Endothelial cell of umbilical vein (primary cell): ENCODE data around the gene SMIM14. TPM values are rescaled to one million over a fixed set of nuclear protein-coding genes. Genes with fewer than 3 reads are reported as not detected.

ENCODE experiments used
- BruUV-seq: library from RNA; stranded (reverse); fragments of 400-500 nt; replicated peaks from 2 replicates; lab custom pipeline; 2021; lab: Mats Ljungman, UMichigan
- CTCF ChIA-PET: fragments of 300-600, 350-600 bp; sonication (Branson Sonifier 250); formaldehyde crosslinking; loops from one replicate; lab custom pipeline; 2021; ENCODE audit warnings: antibody characterized with exemption, inconsistent platforms; lab: Charles Lee
- POLR2A ChIA-PET: fragments of 300-600, 350-600 bp; sonication (Branson Sonifier 250); formaldehyde crosslinking; loops from one replicate; lab custom pipeline; 2021; ENCODE audit warnings: antibody characterized with exemption, inconsistent platforms; lab: Charles Lee
- DNase-seq: peaks from one replicate; pipeline ENCODE4 v3.0.0-alpha.2; 2011; ENCODE audit warnings: low read depth, low spot score
- FAIRE-seq: peaks from 2 replicates; lab custom pipeline; 2011; peaks lifted over from hg19 to GRCh38; lab: Jason Lieb, UNC
- H2AFZ ChIP-seq: 2 replicates; pipeline ENCODE4 v1.6.0; 2012; ENCODE audit warnings: low read depth, low read length, control low read depth, inconsistent platforms
- H3K27ac ChIP-seq: 2 replicates; pipeline ENCODE4 v1.5.1; 2011; ENCODE audit warnings: low read depth, mild to moderate bottlenecking, control low read depth, low read length, moderate library complexity; ENCODE audit not compliant: insufficient read depth
- H3K27me3 ChIP-seq, 2 experiments: 2 replicates each; pipeline versions ENCODE4 v1.6.0 to v1.6.1; 2011; ENCODE audit warnings: low read length in 2 of 2, mixed read lengths in 1 of 2; ENCODE audit not compliant: control insufficient read depth in 2 of 2, insufficient read depth in 2 of 2
- H3K36me3 ChIP-seq, 2 experiments: 2 replicates in 1 of 2; 3 replicates in 1 of 2; pipeline ENCODE4 v1.5.1; 2011; ENCODE audit warnings: low read length in 2 of 2, mild to moderate bottlenecking in 1 of 2, moderate library complexity in 1 of 2; ENCODE audit not compliant: control insufficient read depth in 2 of 2, insufficient read depth in 2 of 2; ENCODE audit errors: extremely low read depth in 1 of 2
- H3K4me1 ChIP-seq: 3 replicates; pipeline ENCODE4 v1.5.1; 2011; ENCODE audit warnings: mild to moderate bottlenecking, low read length; ENCODE audit not compliant: control insufficient read depth, insufficient read depth; ENCODE audit errors: extremely low read depth
- H3K4me2 ChIP-seq: 2 replicates; pipeline ENCODE4 v1.6.1; 2011; ENCODE audit warnings: low read length, control low read depth, mixed read lengths; ENCODE audit not compliant: insufficient read depth
- H3K4me3 ChIP-seq, 3 experiments: fragments of 200-600 bp in 1 of 3; sonication (generic), shearing (Covaris generic) in 1 of 3; replicated peaks in 1 of 3; 2 replicates each; pipeline ENCODE4 v1.5.1; 2011 to 2016; ENCODE audit warnings: control low read depth in 3 of 3, low read length in 3 of 3, mild to moderate bottlenecking in 2 of 3, inconsistent platforms in 1 of 3, low read depth in 1 of 3, moderate library complexity in 1 of 3; ENCODE audit not compliant: insufficient read depth in 1 of 3
- H3K79me2 ChIP-seq: 2 replicates; pipeline ENCODE4 v1.6.0; 2012; ENCODE audit warnings: low read length, inconsistent platforms; ENCODE audit not compliant: control insufficient read depth, insufficient read depth
- H3K9ac ChIP-seq: replicated peaks from 2 replicates; pipeline ENCODE3; 2011; ENCODE audit warnings: low read length, control low read depth; ENCODE audit not compliant: insufficient read depth; ENCODE audit errors: extremely low read depth
- H3K9me1 ChIP-seq: replicated peaks from 3 replicates; pipeline ENCODE4 v1.6.0; 2011; ENCODE audit warnings: mild to moderate bottlenecking, low read length; ENCODE audit not compliant: control insufficient read depth, insufficient read depth; ENCODE audit errors: extremely low read depth
- H3K9me3 ChIP-seq: replicated peaks from 2 replicates; pipeline ENCODE4 v1.5.1; 2012; ENCODE audit warnings: low read length, inconsistent platforms; ENCODE audit not compliant: control insufficient read depth, insufficient read depth
- H4K20me1 ChIP-seq: replicated peaks from 2 replicates; pipeline ENCODE3; 2011; ENCODE audit warnings: mild to moderate bottlenecking, low read length; ENCODE audit not compliant: control insufficient read depth, insufficient read depth; ENCODE audit errors: extremely low read depth
- EZH2 ChIP-seq: IDR thresholded peaks from 2 replicates; pipeline ENCODE4 v1.6.1; 2012; ENCODE audit warnings: borderline replicate concordance, low read depth, mild to moderate bottlenecking, moderate library complexity, low read length, inconsistent platforms; ENCODE audit not compliant: severe bottlenecking
- FOS ChIP-seq: IDR thresholded peaks from 2 replicates; pipeline ENCODE4 v1.6.1; 2011; ENCODE audit warnings: mild to moderate bottlenecking, low read length, moderate library complexity, borderline replicate concordance; ENCODE audit not compliant: insufficient read depth
- GATA2 ChIP-seq: IDR thresholded peaks from 2 replicates; pipeline ENCODE4 v1.7.0; 2011; ENCODE audit warnings: low read depth, mild to moderate bottlenecking, moderate library complexity, mixed read lengths, low read length; ENCODE audit not compliant: insufficient read length, insufficient read depth
- JUN ChIP-seq: IDR thresholded peaks from 2 replicates; pipeline ENCODE4 v1.6.1; 2011; ENCODE audit warnings: borderline replicate concordance, low read depth; ENCODE audit not compliant: insufficient read length, insufficient read depth
- MYC ChIP-seq: IDR thresholded peaks from one replicate; pipeline ENCODE4 v1.6.1; 2011; ENCODE audit warnings: mild to moderate bottlenecking, low read depth, low read length
- POLR2A ChIP-seq: IDR thresholded peaks from 2 replicates; pipeline ENCODE4 v1.6.1; 2012; ENCODE audit warnings: low read depth, mild to moderate bottlenecking, control low read depth, low read length
- POLR2AphosphoS5 ChIP-seq: IDR thresholded peaks from 2 replicates; pipeline ENCODE4 v1.6.1; 2012; ENCODE audit warnings: low read depth, mild to moderate bottlenecking, control low read depth, low read length, moderate library complexity; ENCODE audit not compliant: insufficient read depth
- dilution Hi-C: fragments of 300-500 bp; cut with MboI; formaldehyde crosslinking; loops from one replicate; pipeline ENCODE4 v1.15.0; 2019; ENCODE audit warnings: low sequenced_read_pairs; ENCODE audit not compliant: extremely low pct_ligation_motif_present
- intact Hi-C: fragments of 100-400 bp; cut with micrococcal nuclease; formaldehyde crosslinking; loops from one replicate; pipeline ENCODE4 v1.10.0; 2022
- polyA plus RNA-seq, 4 experiments: library from polyadenylated mRNA; depleted of rRNA in 3 of 4; stranded (reverse) in 3 of 4; unstranded in 1 of 4; fragments of >200 nt; gene quantifications; 2 replicates each; pipeline versions ENCODE4 v1.2.1 to v1.2.3, GENCODE V29; 2011 to 2012; ENCODE audit warnings: missing spikeins in 1 of 4
- total RNA-seq: library from RNA; stranded (reverse); gene quantifications from 2 replicates; pipeline ENCODE4 v1.2.3, GENCODE V29; 2021
- TF ChIP-seq, protein P1 (sequence below), 2 donors: IDR thresholded peaks; 1 replicate in 1 of 2; 2 replicates in 1 of 2; pipeline ENCODE4 v1.5.1; 2011; ENCODE audit warnings: low read length in 2 of 2, mild to moderate bottlenecking in 2 of 2, moderate library complexity in 2 of 2, control low read depth in 1 of 2, inconsistent platforms in 1 of 2, low read depth in 1 of 2; ENCODE audit not compliant: insufficient read depth in 1 of 2; ENCODE audit errors: extremely low read depth in 1 of 2
- TF ChIP-seq, protein P2 (sequence below): IDR thresholded peaks from 2 replicates; pipeline ENCODE4 v1.6.1; 2011; ENCODE audit not compliant: insufficient read depth, insufficient read length

SMIM14 gene
- total and polyA plus RNA-seq, 2 donors (not counting 3 experiments of a cell fraction or from before 2014, with no cell fraction given), result 12.3 to 15.4 TPM

DNA sequence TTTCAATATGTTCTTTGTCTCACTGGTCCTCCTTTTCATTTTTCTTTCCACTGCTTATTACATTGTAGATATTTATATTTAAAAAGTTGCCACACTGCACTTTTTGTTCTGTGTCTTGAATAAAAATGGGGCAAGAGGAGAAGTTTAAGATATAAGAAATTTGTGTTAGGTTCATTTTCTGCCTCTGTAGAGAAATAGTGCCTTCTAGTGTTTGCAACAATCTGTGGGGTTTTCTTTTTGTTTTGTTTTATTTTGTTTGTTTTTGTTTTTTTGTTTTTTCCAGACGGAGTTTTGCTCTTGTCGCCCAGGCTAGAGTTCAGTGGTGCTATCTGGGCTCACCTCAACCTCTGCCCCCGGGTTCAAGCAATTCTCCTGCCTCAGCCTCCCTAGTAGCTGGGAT, 20.1 kb upstream of the SMIM14 start:
- Histone ChIP-seq H3K27me3 (no peaks in the 10 kb centered on the region), H3K27ac (no peak overlapping the region), H3K4me2 (no peak overlapping the region), H3K9me1 (no peaks in the 10 kb centered on the region), H4K20me1 (no peaks in the 10 kb centered on the region), H2AFZ (no peak overlapping the region), H3K4me3 (no peak overlapping the region), H3K36me3 (no peaks in the 10 kb centered on the region), H3K9me3 (no peaks in the 10 kb centered on the region), H3K79me2 (no peaks in the 10 kb centered on the region), H3K4me1 (no peaks in the 10 kb centered on the region), H3K9ac (no peak overlapping the region)
- intact Hi-C loops (loop anchor here (2.0 kb wide), 1 partner anchor 190 kb away; no protein-coding TSS in a partner anchor), dilution Hi-C loops (no loop called here)
- no peak for FAIRE-seq
- DNase-seq, result no peak
- BruUV-seq, result no TSS peak
- CTCF ChIA-PET, result interaction anchor here (0.6 to 5.0 kb wide), 8 partner anchors 12 to 189 kb away, joined by 3 to 97 read pairs (median 4); partner anchors contain the start of genes SMIM14 and UGDH
- POLR2A ChIA-PET, result no interaction called here
- no peak for TF ChIP-seq POLR2A
- TF ChIP-seq, protein P1, sequence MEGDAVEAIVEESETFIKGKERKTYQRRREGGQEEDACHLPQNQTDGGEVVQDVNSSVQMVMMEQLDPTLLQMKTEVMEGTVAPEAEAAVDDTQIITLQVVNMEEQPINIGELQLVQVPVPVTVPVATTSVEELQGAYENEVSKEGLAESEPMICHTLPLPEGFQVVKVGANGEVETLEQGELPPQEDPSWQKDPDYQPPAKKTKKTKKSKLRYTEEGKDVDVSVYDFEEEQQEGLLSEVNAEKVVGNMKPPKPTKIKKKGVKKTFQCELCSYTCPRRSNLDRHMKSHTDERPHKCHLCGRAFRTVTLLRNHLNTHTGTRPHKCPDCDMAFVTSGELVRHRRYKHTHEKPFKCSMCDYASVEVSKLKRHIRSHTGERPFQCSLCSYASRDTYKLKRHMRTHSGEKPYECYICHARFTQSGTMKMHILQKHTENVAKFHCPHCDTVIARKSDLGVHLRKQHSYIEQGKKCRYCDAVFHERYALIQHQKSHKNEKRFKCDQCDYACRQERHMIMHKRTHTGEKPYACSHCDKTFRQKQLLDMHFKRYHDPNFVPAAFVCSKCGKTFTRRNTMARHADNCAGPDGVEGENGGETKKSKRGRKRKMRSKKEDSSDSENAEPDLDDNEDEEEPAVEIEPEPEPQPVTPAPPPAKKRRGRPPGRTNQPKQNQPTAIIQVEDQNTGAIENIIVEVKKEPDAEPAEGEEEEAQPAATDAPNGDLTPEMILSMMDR (IDR thresholded peaks at IDR 0.05; ENCODE audit: extremely low read depth in 1 of 2, insufficient read depth in 1 of 2, low read depth in 1 of 2, low read length in 2 of 2), result peak in 1 of 2 donors; percentile 3

DNA sequence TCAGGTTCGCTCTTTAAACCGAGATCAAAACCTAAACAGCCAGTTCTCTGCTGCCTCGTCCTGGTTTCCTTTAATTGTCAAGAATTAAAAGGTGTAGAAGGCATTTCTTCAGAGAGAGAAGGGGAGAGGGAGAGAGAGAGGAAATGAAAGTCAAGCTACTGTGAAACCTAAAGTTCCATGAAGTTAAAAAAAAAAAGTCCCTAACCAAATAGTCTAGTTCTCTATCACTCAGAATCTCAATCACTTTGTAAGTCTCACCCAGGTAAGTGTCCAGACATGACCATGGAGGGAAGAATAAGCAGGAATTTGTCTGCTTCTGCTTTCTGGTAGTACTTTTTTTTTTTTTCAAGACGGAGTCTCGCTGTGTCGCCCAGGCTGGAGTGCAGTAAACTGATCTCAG, 18.8 kb upstream of the SMIM14 start:
- dilution Hi-C loops, result no loop called here
- H3K9me1 ChIP-seq, result no peaks in the 10 kb centered on the region
- DNase-seq (no peak), FAIRE-seq (no peak)
- no peak overlapping the region for H3K4me3 ChIP-seq
- intact Hi-C loops, result no loop called here
- H3K4me2 ChIP-seq, result no peak overlapping the region
- no peaks in the 10 kb centered on the region for H3K79me2 ChIP-seq
- H3K4me1 ChIP-seq, result no peaks in the 10 kb centered on the region
- no peak for TF ChIP-seq JUN
- TF ChIP-seq, protein P2, sequence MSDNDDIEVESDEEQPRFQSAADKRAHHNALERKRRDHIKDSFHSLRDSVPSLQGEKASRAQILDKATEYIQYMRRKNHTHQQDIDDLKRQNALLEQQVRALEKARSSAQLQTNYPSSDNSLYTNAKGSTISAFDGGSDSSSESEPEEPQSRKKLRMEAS, result no peak
- no peak for TF ChIP-seq POLR2A
- no peak for TF ChIP-seq GATA2
- no peak for TF ChIP-seq FOS
- TF ChIP-seq, protein P1 (IDR thresholded peaks at IDR 0.05; ENCODE audit: extremely low read depth in 1 of 2, insufficient read depth in 1 of 2, low read depth in 1 of 2, low read length in 2 of 2), result no peak
- TF ChIP-seq MYC, result no peak
- TF ChIP-seq POLR2AphosphoS5, result no peak
- TF ChIP-seq EZH2, result no peak
- H3K9ac ChIP-seq, result no peak overlapping the region
- CTCF ChIA-PET, result interaction anchor here (1.1 to 5.0 kb wide), 3 partner anchors 11 to 188 kb away, joined by 3 to 97 read pairs (median 10); partner anchors contain the start of gene SMIM14
- BruUV-seq, result no TSS peak
- H4K20me1 ChIP-seq, result no peaks in the 10 kb centered on the region
- no peaks in the 10 kb centered on the region for H3K9me3 ChIP-seq
- no peak overlapping the region for H3K27ac ChIP-seq
- no peaks in the 10 kb centered on the region for H3K27me3 ChIP-seq
- H3K36me3 ChIP-seq, result no peaks in the 10 kb centered on the region
- POLR2A ChIA-PET, result no interaction called here
- no peak overlapping the region for H2AFZ ChIP-seq
